Tibial nerve (tissue), 4 donors: ENCODE data around the gene BCAT1.

Experiments
- CTCF ChIP-seq, 5 experiments: fragments of 200-600 bp in 3 of 5; fragments of 450-650 bp in 2 of 5; sonication (generic) in 3 of 5; IDR thresholded peaks; one replicate each; pipeline ENCODE4 v1.5.1; 2016 to 2019; ENCODE audit warnings: antibody characterized with exemption in 5 of 5, mild to moderate bottlenecking in 3 of 5, moderate library complexity in 2 of 5
- EP300 ChIP-seq, 2 donors: sonication (generic); formaldehyde crosslinking; IDR thresholded peaks; one replicate each; pipeline ENCODE4 v1.6.1; 2017; ENCODE audit warnings: antibody characterized with exemption in 2 of 2, mild to moderate bottlenecking in 1 of 2
- POLR2A ChIP-seq, 2 donors: fragments of 450-650 bp; IDR thresholded peaks; one replicate each; pipeline ENCODE4 v1.6.1; 2017; ENCODE audit warnings: antibody characterized with exemption in 2 of 2, mild to moderate bottlenecking in 2 of 2, moderate library complexity in 2 of 2

DNA sequence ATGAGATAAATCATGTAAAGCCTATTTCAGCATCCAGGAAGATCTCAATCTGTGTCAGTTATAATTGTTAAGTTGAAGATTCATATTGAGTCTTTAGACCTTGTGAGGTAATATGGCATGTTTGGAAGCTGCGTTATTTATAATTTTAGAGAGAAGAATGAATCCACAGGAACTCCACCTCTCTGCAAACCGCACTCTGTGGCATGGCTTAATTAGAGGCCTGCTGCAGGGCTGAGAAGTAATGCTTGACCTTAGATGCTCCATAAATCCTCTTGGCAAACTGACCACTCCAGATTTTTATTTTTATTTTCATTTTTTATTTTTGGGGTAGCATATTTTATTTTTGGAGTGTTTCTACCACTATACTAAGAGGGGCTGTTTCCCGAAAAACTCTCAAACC, 28.8 kb downstream of the BCAT1 start:
- TF ChIP-seq CTCF (IDR thresholded peaks at IDR 0.05) (no peak), EP300 (IDR thresholded peaks at IDR 0.05) (no peak), POLR2A (IDR thresholded peaks at IDR 0.05) (no peak)
